DND-41 (cell line): ENCODE measurements around the gene CFAP73.

Source experiments
- ATAC-seq: fragments of 200-7000 bp; cut with Tn5 transposase; 3 replicates; pipeline ENCODE4 v1.9.1; 2021; ENCODE audit warnings: low read depth; ENCODE audit not compliant: insufficient read depth
- DNase-seq: peaks from one replicate; pipeline ENCODE4 v3.0.0-alpha.2; 2020
- H2AFZ ChIP-seq: 2 replicates; pipeline ENCODE4 v1.6.0; 2012; ENCODE audit warnings: low read depth, low read length
- H3K27ac ChIP-seq: 2 replicates; pipeline ENCODE4 v1.5.1; 2012; ENCODE audit warnings: low read length, inconsistent platforms
- H3K27me3 ChIP-seq: fragments of 200-600 bp; sonication (generic); 2 replicates; pipeline ENCODE4 v1.6.0; 2012; ENCODE audit warnings: low read length, mild to moderate bottlenecking, inconsistent platforms; ENCODE audit not compliant: insufficient read depth, poor library complexity
- H3K36me3 ChIP-seq: 2 replicates; pipeline ENCODE4 v1.5.1; 2012; ENCODE audit warnings: low read length, inconsistent platforms; ENCODE audit not compliant: insufficient read depth
- H3K4me1 ChIP-seq: 2 replicates; pipeline ENCODE4 v1.5.1; 2012; ENCODE audit warnings: mild to moderate bottlenecking, low read length; ENCODE audit not compliant: insufficient read depth
- H3K4me2 ChIP-seq: 2 replicates; pipeline ENCODE4 v1.6.0; 2012; ENCODE audit warnings: mild to moderate bottlenecking, moderate library complexity, low read length, inconsistent platforms; ENCODE audit not compliant: insufficient read depth
- H3K4me3 ChIP-seq, 2 experiments: fragments of 200-600 bp in 1 of 2; shearing (Covaris generic) in 1 of 2; 2 replicates each; pipeline ENCODE4 v1.5.1; 2012 to 2016; ENCODE audit warnings: inconsistent platforms in 2 of 2, low read length in 2 of 2, mild to moderate bottlenecking in 2 of 2, low read depth in 1 of 2, moderate library complexity in 1 of 2
- H3K79me2 ChIP-seq: 2 replicates; pipeline ENCODE4 v1.6.0; 2012; ENCODE audit warnings: low read length, inconsistent platforms; ENCODE audit not compliant: insufficient read depth
- H3K9ac ChIP-seq: 2 replicates; pipeline ENCODE4 v1.6.0; 2012; ENCODE audit warnings: low read depth, mild to moderate bottlenecking, inconsistent platforms, low read length, moderate library complexity
- H3K9me3 ChIP-seq: 2 replicates; pipeline ENCODE4 v1.5.1; 2012; ENCODE audit warnings: low read length, moderate library complexity, mild to moderate bottlenecking, inconsistent platforms; ENCODE audit not compliant: insufficient read depth, severe bottlenecking
- H4K20me1 ChIP-seq: 2 replicates; pipeline ENCODE4 v1.6.0; 2012; ENCODE audit warnings: low read length; ENCODE audit not compliant: insufficient read depth
- CTCF ChIP-seq: IDR thresholded peaks from 2 replicates; pipeline ENCODE4 v1.5.1; 2012; ENCODE audit warnings: borderline replicate concordance, low read length, moderate library complexity, mild to moderate bottlenecking; ENCODE audit not compliant: poor library complexity, severe bottlenecking; ENCODE audit errors: extremely low read depth
- EZH2 ChIP-seq: IDR thresholded peaks from 3 replicates; pipeline ENCODE4 v1.6.1; 2012; ENCODE audit warnings: borderline replicate concordance, low read depth, mild to moderate bottlenecking, moderate library complexity, low read length, inconsistent platforms; ENCODE audit not compliant: severe bottlenecking

The CFAP73 gene

GRCh38 chr12:113144806-113145205 lies 4.7 kb upstream of the CFAP73 start:
- Histone ChIP-seq H4K20me1 (no peaks in the 10 kb centered on the region), H2AFZ (no peak overlapping the region), H3K36me3 (no peaks in the 10 kb centered on the region), H3K79me2 (no peaks in the 10 kb centered on the region), H3K27me3 (no peaks in the 10 kb centered on the region), H3K9ac (no peak overlapping the region), H3K4me3 (no peak overlapping the region), H3K4me1 (peaks cover 6% of the 10 kb centered on the region), H3K9me3 (no peaks in the 10 kb centered on the region), H3K4me2 (no peak overlapping the region), H3K27ac (no peak overlapping the region)
- ATAC-seq = no peak
- TF ChIP-seq EZH2 = no peak
- TF ChIP-seq CTCF = no peak
- DNase-seq = no peak

DNA sequence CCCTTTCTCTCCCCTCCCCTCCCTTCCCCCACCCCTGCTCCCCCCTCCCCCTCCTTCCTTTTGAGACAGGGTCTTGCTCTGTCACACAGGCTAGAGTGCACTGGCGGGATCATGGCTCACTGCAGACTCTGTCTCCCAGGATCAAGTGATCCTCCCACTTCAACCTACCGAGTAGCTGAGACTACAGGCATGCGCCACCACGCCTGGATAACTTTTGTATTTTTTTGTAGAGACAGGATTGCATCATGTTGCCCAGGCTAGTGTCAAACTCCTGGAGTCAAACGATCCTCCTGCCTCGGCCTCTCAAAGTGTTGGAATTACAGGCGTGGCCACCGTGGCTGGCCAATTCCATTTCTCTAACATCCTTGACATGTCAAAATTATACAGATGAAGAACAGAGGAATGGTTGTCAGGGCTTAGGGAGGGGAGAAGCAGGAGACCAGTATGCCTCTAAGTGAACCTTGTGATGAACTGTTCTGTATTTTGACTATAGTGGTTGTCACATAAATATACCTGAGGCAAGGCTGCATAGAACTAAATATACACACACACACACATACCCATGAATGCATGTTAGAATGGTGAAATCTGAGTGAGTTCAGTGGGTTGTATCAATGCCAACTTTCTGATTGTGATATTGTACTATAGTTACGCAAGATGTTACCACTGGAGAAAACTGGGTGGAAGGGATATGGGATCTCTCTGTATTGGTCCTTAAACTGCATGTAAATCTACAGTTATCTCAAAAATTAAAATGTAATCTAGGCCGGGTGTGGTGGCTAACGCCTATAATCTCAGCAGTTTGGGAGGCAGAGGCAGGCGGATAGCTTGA lies 3.6 kb upstream of the CFAP73 start:
- H3K4me2 ChIP-seq = no peak overlapping the region
- no peak overlapping the region for H3K4me3 ChIP-seq
- no peaks in the 10 kb centered on the region for H3K79me2 ChIP-seq
- no peak overlapping the region for H2AFZ ChIP-seq
- no peak for TF ChIP-seq CTCF
- H4K20me1 ChIP-seq = no peaks in the 10 kb centered on the region
- DNase-seq (no peak), ATAC-seq (no peak)
- H3K4me1 ChIP-seq = peaks cover 10% of the 10 kb centered on the region
- no peak overlapping the region for H3K9ac ChIP-seq
- H3K9me3 ChIP-seq = no peaks in the 10 kb centered on the region
- no peaks in the 10 kb centered on the region for H3K36me3 ChIP-seq
- H3K27me3 ChIP-seq = no peaks in the 10 kb centered on the region
- no peak overlapping the region for H3K27ac ChIP-seq

- TF ChIP-seq EZH2 (no peak), CTCF (no peak)
- no peak for DNase-seq
These were observed 2.5 kb upstream of the CFAP73 start for GRCh38 chr12:113146999-113147398.

DNA sequence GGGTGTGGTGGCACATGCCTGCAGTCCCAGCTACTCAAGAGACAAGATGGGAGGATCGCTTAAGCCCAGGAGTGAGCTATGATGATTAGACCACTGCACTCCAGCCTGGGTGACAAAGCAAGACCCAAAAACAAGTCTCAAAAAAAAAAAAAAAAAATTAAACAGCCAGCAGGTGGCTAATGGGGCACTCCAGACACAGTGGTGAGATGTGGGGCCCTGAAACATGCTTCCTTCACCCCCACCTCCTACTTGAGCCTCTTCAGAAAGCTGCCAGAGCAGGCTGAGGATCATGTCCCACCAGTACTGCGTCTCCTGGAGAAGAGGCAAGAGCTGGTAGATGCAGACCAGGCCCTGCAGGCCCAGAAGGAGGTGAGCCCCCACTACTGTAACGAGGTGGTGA lies 2.1 kb downstream of the CFAP73 start:
- no peak for ATAC-seq

More at GRCh38 chr12:113146999-113147398, 2.5 kb upstream of the CFAP73 start:
- H3K9me3 ChIP-seq = no peaks in the 10 kb centered on the region
- H3K27me3 ChIP-seq = no peaks in the 10 kb centered on the region
- H3K27ac ChIP-seq = no peak overlapping the region
- H3K9ac ChIP-seq = no peak overlapping the region
- H3K36me3 ChIP-seq = no peaks in the 10 kb centered on the region
- H3K4me3 ChIP-seq = no peak overlapping the region
- no peaks in the 10 kb centered on the region for H3K79me2 ChIP-seq
- H3K4me1 ChIP-seq = peaks cover 12% of the 10 kb centered on the region
- ATAC-seq = no peak
- no peak overlapping the region for H3K4me2 ChIP-seq
- H4K20me1 ChIP-seq = no peaks in the 10 kb centered on the region
- no peak overlapping the region for H2AFZ ChIP-seq

More for the DNA sequence above, 2.1 kb downstream of the CFAP73 start:
- H3K79me2 ChIP-seq = no peaks in the 10 kb centered on the region
- H3K4me2 ChIP-seq = no peak overlapping the region
- no peak for DNase-seq
- H3K36me3 ChIP-seq = no peaks in the 10 kb centered on the region
- no peak overlapping the region for H2AFZ ChIP-seq
- no peak overlapping the region for H3K4me3 ChIP-seq
- H3K27ac ChIP-seq = peak overlapping the region; percentile 2; the same call in 1 of the 2 replicates
- no peak overlapping the region for H3K9ac ChIP-seq
- peaks cover 43% of the 10 kb centered on the region for H3K4me1 ChIP-seq
- no peaks in the 10 kb centered on the region for H4K20me1 ChIP-seq
- no peaks in the 10 kb centered on the region for H3K9me3 ChIP-seq
- no peaks in the 10 kb centered on the region for H3K27me3 ChIP-seq
- TF ChIP-seq EZH2 = no peak
- no peak for TF ChIP-seq CTCF
